ENCODE results near the gene C1QTNF8. TPM values are rescaled to one million over a fixed set of nuclear protein-coding genes. Genes with fewer than 3 reads are reported as not detected.
"Not testable (repeated sequence)": the region's sequence is repeated elsewhere in the genome, so short reads cannot be mapped to it uniquely, and the experiment has no call there.

Gene C1QTNF8
- total RNA-seq, 1 experiment from 2014 or later: not detected

DNA sequence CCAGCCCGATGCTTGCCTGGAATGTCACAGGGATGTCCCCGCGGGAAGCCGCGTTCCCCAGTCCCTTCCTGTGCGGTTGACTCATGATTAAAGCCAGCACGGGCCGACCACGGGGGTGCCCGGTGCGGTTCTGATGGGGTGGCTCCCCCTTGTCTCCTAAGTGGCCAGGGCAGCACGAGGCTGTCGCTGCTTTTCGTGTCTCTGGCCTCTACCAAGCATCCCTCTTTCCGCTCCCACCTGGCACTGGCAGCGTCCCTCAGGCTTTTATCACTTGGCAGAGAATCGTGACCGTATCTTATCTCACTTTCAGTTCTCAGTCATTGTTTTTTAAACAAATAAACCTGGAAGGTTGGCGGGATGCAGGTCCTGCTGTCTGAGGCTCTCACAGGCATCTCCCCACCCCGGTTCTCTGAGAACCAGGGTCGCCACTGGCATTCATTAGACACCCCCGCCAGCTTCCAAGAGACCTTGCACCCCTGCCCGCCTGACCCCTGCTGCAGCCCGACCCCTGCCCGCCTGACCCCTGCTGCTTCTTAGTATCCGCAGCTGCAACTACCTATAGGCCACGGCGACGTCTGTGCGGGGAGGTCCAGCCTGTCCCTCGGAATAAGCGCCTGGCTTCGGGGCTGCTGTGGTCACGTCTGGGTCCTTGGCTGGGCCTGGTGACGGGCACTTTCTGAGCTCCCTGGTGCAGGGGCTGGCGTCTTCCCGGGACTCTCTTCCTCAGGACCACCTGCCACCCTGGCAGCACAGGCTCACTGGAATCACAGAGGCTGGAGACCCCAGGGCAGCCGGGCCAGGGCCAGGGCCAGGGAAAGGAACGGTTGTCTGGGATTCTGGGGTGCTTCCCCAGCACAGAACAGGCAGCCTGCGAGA is 7.5 kb downstream of the C1QTNF8 start:
- no peak for DNase-seq
- no peaks in the 10 kb centered on the region for H3K23me2 ChIP-seq (ENCODE audit: insufficient read length, low read depth, low read length, poor library complexity, severe bottlenecking)
- H2AFZ ChIP-seq (ENCODE audit: low read length): no peak overlapping the region
- H2BK120ac ChIP-seq (ENCODE audit: low read depth, low read length, poor library complexity, severe bottlenecking): no peak overlapping the region
- H3K79me2 ChIP-seq (ENCODE audit: insufficient read depth, low read length): no peaks in the 10 kb centered on the region
- TF ChIP-seq, protein P1, sequence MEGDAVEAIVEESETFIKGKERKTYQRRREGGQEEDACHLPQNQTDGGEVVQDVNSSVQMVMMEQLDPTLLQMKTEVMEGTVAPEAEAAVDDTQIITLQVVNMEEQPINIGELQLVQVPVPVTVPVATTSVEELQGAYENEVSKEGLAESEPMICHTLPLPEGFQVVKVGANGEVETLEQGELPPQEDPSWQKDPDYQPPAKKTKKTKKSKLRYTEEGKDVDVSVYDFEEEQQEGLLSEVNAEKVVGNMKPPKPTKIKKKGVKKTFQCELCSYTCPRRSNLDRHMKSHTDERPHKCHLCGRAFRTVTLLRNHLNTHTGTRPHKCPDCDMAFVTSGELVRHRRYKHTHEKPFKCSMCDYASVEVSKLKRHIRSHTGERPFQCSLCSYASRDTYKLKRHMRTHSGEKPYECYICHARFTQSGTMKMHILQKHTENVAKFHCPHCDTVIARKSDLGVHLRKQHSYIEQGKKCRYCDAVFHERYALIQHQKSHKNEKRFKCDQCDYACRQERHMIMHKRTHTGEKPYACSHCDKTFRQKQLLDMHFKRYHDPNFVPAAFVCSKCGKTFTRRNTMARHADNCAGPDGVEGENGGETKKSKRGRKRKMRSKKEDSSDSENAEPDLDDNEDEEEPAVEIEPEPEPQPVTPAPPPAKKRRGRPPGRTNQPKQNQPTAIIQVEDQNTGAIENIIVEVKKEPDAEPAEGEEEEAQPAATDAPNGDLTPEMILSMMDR (conservative IDR thresholded peaks at IDR 0.05): no peak
- Mint-ChIP-seq H3K4me3 (no peak overlapping the region), H3K4me1 (peaks cover 0 to 14% of the 10 kb centered on the region in 2 experiments; a peak in 2 of 4 replicates), H3K27me3 (ENCODE audit: low read depth) (peaks cover 17% of the 10 kb centered on the region), H3K9me3 (peaks cover 16 to 28% of the 10 kb centered on the region in 2 experiments), H3K36me3 (ENCODE audit: insufficient read depth in 1 of 3, low read depth in 3 of 3) (peaks cover 0 to 14% (median 6%) of the 10 kb centered on the region in 3 experiments; a peak in 4 of 7 replicates), H3K27ac (no peak overlapping the region)
- H3K79me1 ChIP-seq (ENCODE audit: insufficient read depth, low read depth, low read length, poor library complexity, severe bottlenecking): no peaks in the 10 kb centered on the region
- no peak overlapping the region; the same call in 1 of the 2 replicates for H3K14ac ChIP-seq (ENCODE audit: insufficient read depth, low read length)
- H2BK5ac ChIP-seq (ENCODE audit: insufficient read length, low read length): no peak overlapping the region
- no peak overlapping the region for H4K91ac ChIP-seq (ENCODE audit: insufficient read length, low read depth, low read length)
- no peak overlapping the region for H3K27ac ChIP-seq (ENCODE audit: insufficient read length, low read depth, low read length)
- no peak overlapping the region for H3K4ac ChIP-seq (ENCODE audit: low read depth, low read length)
- H2BK15ac ChIP-seq (ENCODE audit: low read depth, low read length): no peak overlapping the region
- no CpG with 5 or more reads among the region's 40 CpGs for WGBS (ENCODE audit: extremely low coverage, insufficient read length, low lambda C conversion rate)
- no peak overlapping the region for H2BK20ac ChIP-seq (ENCODE audit: low read depth, low read length, poor library complexity, severe bottlenecking)
- H3K27me3 ChIP-seq (ENCODE audit: insufficient read depth, low read length): no peaks in the 10 kb centered on the region
- H4K20me1 ChIP-seq (ENCODE audit: control insufficient read depth, insufficient read depth, insufficient read length): no peaks in the 10 kb centered on the region
- H3K4me2 ChIP-seq (ENCODE audit: insufficient read depth, insufficient read length, low read length): no peak overlapping the region
- H3K9me3 ChIP-seq (ENCODE audit: control insufficient read depth, low read depth, low read length): peaks cover 5% of the 10 kb centered on the region
- H4K8ac ChIP-seq (replicated peaks; ENCODE audit: insufficient read length, low read depth, low read length): no peak overlapping the region
- H3K4me1 ChIP-seq (ENCODE audit: insufficient read depth, low read length): no peaks in the 10 kb centered on the region
- no peak overlapping the region for H2BK12ac ChIP-seq (ENCODE audit: insufficient read length, low read depth, low read length)
- H4K5ac ChIP-seq (ENCODE audit: insufficient read length, low read depth, low read length): no peak overlapping the region
- no peak overlapping the region for H2AK5ac ChIP-seq (ENCODE audit: insufficient read length, low read length)
- no peak overlapping the region for H3K18ac ChIP-seq (ENCODE audit: insufficient read length, low read depth, low read length)
- no peak overlapping the region for H3K9ac ChIP-seq (ENCODE audit: extremely low read depth, insufficient read length, low read length)
- H3K56ac ChIP-seq (ENCODE audit: insufficient read length, low read depth, low read length): no peak overlapping the region
- H3K23ac ChIP-seq (ENCODE audit: insufficient read length, low read depth, low read length): no peak overlapping the region
- no peak overlapping the region for H3T11ph ChIP-seq (ENCODE audit: low read length)

DNA sequence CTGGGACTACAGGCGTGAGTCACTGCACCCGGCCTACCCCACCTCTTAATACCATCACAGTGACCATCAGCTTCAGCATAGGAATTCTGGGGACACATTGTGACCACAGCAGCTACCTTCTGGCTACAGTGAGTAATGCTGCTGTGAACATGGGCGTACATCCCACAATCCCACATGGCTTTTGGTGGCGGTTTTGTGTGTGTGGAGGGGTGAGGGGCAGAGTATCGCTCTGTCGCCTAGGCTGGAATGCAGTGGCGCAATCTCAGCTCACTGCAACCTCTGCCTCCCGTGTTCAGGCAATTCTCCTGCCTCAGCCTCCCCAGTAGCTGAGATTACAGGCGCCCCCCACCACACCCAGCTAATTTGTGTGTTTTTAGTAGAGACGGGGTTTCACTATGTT is 9.6 kb downstream of the C1QTNF8 start:
- WGBS (ENCODE audit: extremely low coverage, insufficient read length, low lambda C conversion rate): no CpG with 5 or more reads among the region's 10 CpGs
- H3K36me3 Mint-ChIP-seq (ENCODE audit: insufficient read depth in 1 of 3, low read depth in 3 of 3): not testable (repeated sequence)

More for the DNA sequence above, 9.6 kb downstream of the C1QTNF8 start:
- not testable (repeated sequence) for H3K27ac ChIP-seq (ENCODE audit: insufficient read length, low read depth, low read length); H2BK120ac ChIP-seq (ENCODE audit: low read depth, low read length, poor library complexity, severe bottlenecking); H2AK5ac ChIP-seq (ENCODE audit: insufficient read length, low read length); H3K4me1 ChIP-seq (ENCODE audit: insufficient read depth, low read length); H3K27me3 ChIP-seq (ENCODE audit: insufficient read depth, low read length); H3K79me1 ChIP-seq (ENCODE audit: insufficient read depth, low read depth, low read length, poor library complexity, severe bottlenecking); H2BK20ac ChIP-seq (ENCODE audit: low read depth, low read length, poor library complexity, severe bottlenecking); H2BK15ac ChIP-seq (ENCODE audit: low read depth, low read length); H4K8ac ChIP-seq (replicated peaks; ENCODE audit: insufficient read length, low read depth, low read length); H3K27ac Mint-ChIP-seq; H2BK5ac ChIP-seq (ENCODE audit: insufficient read length, low read length); H3T11ph ChIP-seq (ENCODE audit: low read length); H3K23me2 ChIP-seq (ENCODE audit: insufficient read length, low read depth, low read length, poor library complexity, severe bottlenecking); H4K91ac ChIP-seq (ENCODE audit: insufficient read length, low read depth, low read length); H3K9me3 ChIP-seq (ENCODE audit: control insufficient read depth, low read depth, low read length); DNase-seq; H2AFZ ChIP-seq (ENCODE audit: low read length); H4K20me1 ChIP-seq (ENCODE audit: control insufficient read depth, insufficient read depth, insufficient read length); H3K4me2 ChIP-seq (ENCODE audit: insufficient read depth, insufficient read length, low read length); H3K9ac ChIP-seq (ENCODE audit: extremely low read depth, insufficient read length, low read length); H3K79me2 ChIP-seq (ENCODE audit: insufficient read depth, low read length); H2BK12ac ChIP-seq (ENCODE audit: insufficient read length, low read depth, low read length); H3K14ac ChIP-seq (ENCODE audit: insufficient read depth, low read length); H3K4ac ChIP-seq (ENCODE audit: low read depth, low read length); H3K4me3 Mint-ChIP-seq; H3K18ac ChIP-seq (ENCODE audit: insufficient read length, low read depth, low read length); H3K56ac ChIP-seq (ENCODE audit: insufficient read length, low read depth, low read length); H3K23ac ChIP-seq (ENCODE audit: insufficient read length, low read depth, low read length); H4K5ac ChIP-seq (ENCODE audit: insufficient read length, low read depth, low read length)
- Mint-ChIP-seq H3K27me3 (ENCODE audit: low read depth) (peaks cover 21% of the 10 kb centered on the region), H3K9me3 (peaks cover 12 to 20% of the 10 kb centered on the region in 2 experiments), H3K4me1 (peaks cover 4 to 10% of the 10 kb centered on the region in 2 experiments)
